Middle frontal gyrus (tissue), 1 donor: ENCODE measurements around the gene GASK1A.

Source experiments
- DNase-seq: peaks from one replicate; pipeline ENCODE4 v3.0.0-alpha.2; 2015; ENCODE audit warnings: low spot score; ENCODE audit errors: extremely low spot score

The GASK1A gene

GRCh38 chr3:43013256-43013655, 34.1 kb downstream of the GASK1A start:
- DNase-seq = no peak

- DNase-seq = no peak
Measured at GRCh38 chr3:43013743-43014155, 34.6 kb downstream of the GASK1A start.

GRCh38 chr3:43014241-43014640, 35.1 kb downstream of the GASK1A start:
- DNase-seq = no peak

GRCh38 chr3:43014956-43015355, 35.8 kb downstream of the GASK1A start:
- no peak for DNase-seq

- no peak for DNase-seq
Measured at GRCh38 chr3:43015572-43015971, 36.5 kb downstream of the GASK1A start.

- no peak for DNase-seq
Measured at GRCh38 chr3:43015991-43016865, 37.1 kb downstream of the GASK1A start.

- DNase-seq = no peak
Measured at GRCh38 chr3:43017004-43017403, 37.9 kb downstream of the GASK1A start.

GRCh38 chr3:43017593-43018195, 38.6 kb downstream of the GASK1A start:
- DNase-seq = no peak

GRCh38 chr3:43018246-43018645, 39.1 kb downstream of the GASK1A start:
- no peak for DNase-seq

- DNase-seq = no peak
Measured at GRCh38 chr3:43019006-43019809, 40.1 kb downstream of the GASK1A start.

GRCh38 chr3:43019826-43020225, 40.7 kb downstream of the GASK1A start:
- DNase-seq = no peak

GRCh38 chr3:43021186-43021585, 42.1 kb downstream of the GASK1A start:
- no peak for DNase-seq

- DNase-seq = no peak
Measured at GRCh38 chr3:43022121-43022520, 43.0 kb downstream of the GASK1A start.

GRCh38 chr3:43023066-43023465, 44.0 kb downstream of the GASK1A start:
- no peak for DNase-seq

GRCh38 chr3:43023746-43024145, 44.6 kb downstream of the GASK1A start:
- DNase-seq = no peak

- no peak for DNase-seq
Measured at GRCh38 chr3:43024181-43024885, 45.2 kb downstream of the GASK1A start.

- DNase-seq = no peak
Measured at GRCh38 chr3:43025423-43025822, 46.3 kb downstream of the GASK1A start.

- no peak for DNase-seq
Measured at GRCh38 chr3:43028001-43028400, 48.9 kb downstream of the GASK1A start.

- DNase-seq = no peak
Measured at GRCh38 chr3:43028678-43029490, 49.8 kb downstream of the GASK1A start.

GRCh38 chr3:43030162-43030935, 51.2 kb downstream of the GASK1A start:
- no peak for DNase-seq
